Smooth muscle cell (in vitro differentiated cells): ENCODE measurements around the gene LMAN1L. TPM values are rescaled to one million over a fixed set of nuclear protein-coding genes. Genes with fewer than 3 reads are reported as not detected.

ENCODE experiments used
- DNase-seq: peaks from one replicate; lab custom pipeline; 2025; ENCODE audit not compliant: unreplicated experiment; lab: John Stamatoyannopoulos, UW
- H2AFZ ChIP-seq: fragments of 200-600 bp; sonication (generic); 2 replicates; pipeline ENCODE4 v1.6.0; 2016; ENCODE audit warnings: antibody characterized with exemption, low read depth, mild to moderate bottlenecking
- H3F3A ChIP-seq: fragments of 200-600 bp; sonication (generic); 2 replicates; pipeline ENCODE4 v1.6.0; 2017; ENCODE audit warnings: antibody characterized with exemption, low read depth
- H3K27ac ChIP-seq: fragments of 200-600 bp; sonication (generic); 2 replicates; pipeline ENCODE4 v1.5.1; 2016; ENCODE audit warnings: low read depth, mild to moderate bottlenecking
- H3K27me3 ChIP-seq: fragments of 200-600 bp; sonication (generic); 2 replicates; pipeline ENCODE4 v1.6.1; 2016; ENCODE audit warnings: low read depth, mild to moderate bottlenecking
- H3K36me3 ChIP-seq: fragments of 200-600 bp; sonication (generic); 2 replicates; pipeline ENCODE4 v1.5.1; 2016; ENCODE audit warnings: low read depth
- H3K4me1 ChIP-seq: fragments of 200-600 bp; sonication (generic); 2 replicates; pipeline ENCODE4 v1.5.1; 2016; ENCODE audit warnings: low read depth
- H3K4me2 ChIP-seq: fragments of 200-600 bp; sonication (generic); 2 replicates; pipeline ENCODE4 v1.6.0; 2016; ENCODE audit warnings: mild to moderate bottlenecking
- H3K4me3 ChIP-seq: fragments of 200-600 bp; sonication (generic); 2 replicates; pipeline ENCODE4 v1.5.1; 2016; ENCODE audit warnings: mild to moderate bottlenecking
- H3K79me2 ChIP-seq: fragments of 200-600 bp; sonication (generic); 2 replicates; pipeline ENCODE4 v1.6.0; 2016; ENCODE audit warnings: low read depth, mild to moderate bottlenecking
- H3K9ac ChIP-seq: fragments of 200-600 bp; sonication (generic); 2 replicates; pipeline ENCODE4 v1.6.0; 2016; ENCODE audit warnings: low read depth
- H3K9me3 ChIP-seq: fragments of 200-600 bp; sonication (generic); replicated peaks from 2 replicates; pipeline ENCODE4 v1.5.1; 2016; ENCODE audit warnings: low read depth
- H4K20me1 ChIP-seq: fragments of 200-600 bp; sonication (generic); 2 replicates; pipeline ENCODE4 v1.6.0; 2016; ENCODE audit warnings: low read depth
- CTCF ChIP-seq: fragments of 200-600 bp; sonication (generic); IDR thresholded peaks from 2 replicates; pipeline ENCODE4 v1.5.1; 2017; ENCODE audit warnings: borderline replicate concordance, mild to moderate bottlenecking, antibody characterized with exemption; ENCODE audit not compliant: insufficient read depth, poor library complexity, severe bottlenecking
- WGBS: methylation state at CpG from one replicate; pipeline ENCODE4 v1.1.7; 2016; ENCODE audit warnings: low lambda C conversion rate; 5-methylcytosine and 5-hydroxymethylcytosine counted together
- polyA plus RNA-seq: library from polyadenylated mRNA; unstranded; fragments of >200 nt; fragmentation: Nextera tagmentation; extraction: Ambion mirVana; gene quantifications from 2 replicates; pipeline ENCODE4 v1.2.1, GENCODE V29; 2016
- total RNA-seq: library from RNA; depleted of rRNA; stranded (reverse); fragments of >200 nt; gene quantifications from 2 replicates; pipeline ENCODE4 v1.2.3, GENCODE V29; 2014

LMAN1L gene
- total and polyA plus RNA-seq, 2 experiments from 2014 or later = not detected

- Histone ChIP-seq H4K20me1 (no peaks in the 10 kb centered on the region), H3K4me1 (no peaks in the 10 kb centered on the region), H3K9me3 (no peaks in the 10 kb centered on the region), H3K4me3 (no peak overlapping the region), H2AFZ (no peak overlapping the region), H3F3A (no peaks in the 10 kb centered on the region), H3K79me2 (no peaks in the 10 kb centered on the region), H3K9ac (no peak overlapping the region), H3K27ac (no peak overlapping the region), H3K36me3 (no peaks in the 10 kb centered on the region), H3K27me3 (no peaks in the 10 kb centered on the region), H3K4me2 (no peak overlapping the region)
- no peak for DNase-seq
- TF ChIP-seq CTCF = peak; percentile 5
- 85% methylated on average over 12 of the region's 15 CpGs for WGBS
Measured at GRCh38 chr15:74837482-74838136, 25.0 kb downstream of the LMAN1L start.

GRCh38 chr15:74838137-74838516 is 25.5 kb downstream of the LMAN1L start:
- Histone ChIP-seq H3K79me2 (no peaks in the 10 kb centered on the region), H3K27ac (no peak overlapping the region), H2AFZ (no peak overlapping the region), H3K9me3 (no peaks in the 10 kb centered on the region), H3K36me3 (no peaks in the 10 kb centered on the region), H3K9ac (no peak overlapping the region), H3F3A (no peaks in the 10 kb centered on the region), H3K4me2 (no peak overlapping the region), H4K20me1 (no peaks in the 10 kb centered on the region), H3K4me3 (no peak overlapping the region), H3K4me1 (peaks cover under 1% of the 10 kb centered on the region), H3K27me3 (no peaks in the 10 kb centered on the region)
- no peak for TF ChIP-seq CTCF
- DNase-seq = no peak
- WGBS = 98% methylated on average over 10 of the region's 10 CpGs

GRCh38 chr15:74838746-74839525 is 26.3 kb downstream of the LMAN1L start:
- Histone ChIP-seq H2AFZ (no peak overlapping the region), H3K4me3 (no peak overlapping the region), H3K27me3 (no peaks in the 10 kb centered on the region), H4K20me1 (no peaks in the 10 kb centered on the region), H3K4me1 (peaks cover 8% of the 10 kb centered on the region), H3K27ac (no peak overlapping the region), H3K4me2 (no peak overlapping the region), H3K36me3 (no peaks in the 10 kb centered on the region), H3F3A (peaks cover 4% of the 10 kb centered on the region), H3K9me3 (no peaks in the 10 kb centered on the region), H3K9ac (no peak overlapping the region), H3K79me2 (no peaks in the 10 kb centered on the region)
- TF ChIP-seq CTCF = no peak
- DNase-seq = no peak
- WGBS = 94% methylated on average over 11 of the region's 11 CpGs
